Thymus (tissue), 11 donors: ENCODE measurements around the gene NFE2L3. TPM values are rescaled to one million over a fixed set of nuclear protein-coding genes. Genes with fewer than 3 reads are reported as not detected.
A peak's percentile ranks its signal among the peaks of the same experiment; 100 is the strongest.
"Not testable (repeated sequence)": the region's sequence is repeated elsewhere in the genome, so short reads cannot be mapped to it uniquely, and the experiment has no call there.

Experiments
- DNase-seq, 9 donors: peaks; one replicate each; pipeline ENCODE4 v3.0.0-alpha.2; 2013; ENCODE audit warnings: low spot score in 9 of 9, low read depth in 6 of 9, missing footprints in 1 of 9
- H3K27ac ChIP-seq, 2 donors: one replicate each; pipeline ENCODE4 v1.5.1; 2013; ENCODE audit warnings: control low read depth in 1 of 2, low read depth in 1 of 2, low read length in 1 of 2, mild to moderate bottlenecking in 1 of 2, moderate library complexity in 1 of 2
- H3K27me3 ChIP-seq, 2 donors: one replicate each; pipeline ENCODE4 v1.5.1; 2013; ENCODE audit warnings: low read length in 1 of 2; ENCODE audit not compliant: control insufficient read depth in 2 of 2, insufficient read depth in 1 of 2
- H3K36me3 ChIP-seq, 2 donors: one replicate each; pipeline ENCODE4 v1.5.1; 2013; ENCODE audit warnings: low read length in 1 of 2, mild to moderate bottlenecking in 1 of 2, moderate library complexity in 1 of 2; ENCODE audit not compliant: control insufficient read depth in 2 of 2, insufficient read depth in 2 of 2
- H3K4me1 ChIP-seq, 2 donors: one replicate each; pipeline ENCODE4 v1.5.1; 2013; ENCODE audit warnings: low read length in 2 of 2; ENCODE audit not compliant: control insufficient read depth in 2 of 2, insufficient read depth in 2 of 2
- H3K4me3 ChIP-seq, 2 donors: one replicate each; pipeline ENCODE4 v1.5.1; 2013; ENCODE audit warnings: low read length in 2 of 2, control low read depth in 1 of 2, mild to moderate bottlenecking in 1 of 2
- H3K9me3 ChIP-seq, 2 donors: one replicate each; pipeline ENCODE4 v1.5.1; 2013; ENCODE audit warnings: low read length in 1 of 2, mild to moderate bottlenecking in 1 of 2; ENCODE audit not compliant: control insufficient read depth in 2 of 2, insufficient read depth in 1 of 2
- WGBS: extraction: QIAGEN DNeasy Blood & Tissue Kit; methylation state at CpG from one replicate; pipeline ENCODE4 v1.1.7; 2013; 5-methylcytosine and 5-hydroxymethylcytosine counted together
- polyA plus RNA-seq: library from polyadenylated mRNA; stranded (reverse); fragments of 200-250 nt; gene quantifications from one replicate; pipeline ENCODE4 v1.2.3, GENCODE V29; 2013
- total RNA-seq: library from RNA; stranded (reverse); fragments of 120-200 nt; gene quantifications from one replicate; pipeline ENCODE4 v1.2.4, GENCODE V29; 2013
- donor health status: healthy.

NFE2L3 gene
- total and polyA plus RNA-seq, 2 donors, result 12.0 to 39.3 TPM

GRCh38 chr7:26167303-26167934, 15.4 kb downstream of the NFE2L3 start:
- Histone ChIP-seq H3K27me3 (no peaks in the 10 kb centered on the region), H3K27ac (peak overlapping the region in 1 of 2 donors; percentile 74), H3K4me1 (peaks cover 3 to 15% of the 10 kb centered on the region in 2 donors), H3K9me3 (no peaks in the 10 kb centered on the region), H3K4me3 (no peak overlapping the region), H3K36me3 (peaks cover 5 to 9% of the 10 kb centered on the region in 2 donors)
- WGBS, result 77% methylated on average over 3 of the region's 3 CpGs
- peak in 3 of 9 donors; percentile 40 to 68 (median 44) for DNase-seq

- no peaks in the 10 kb centered on the region for H3K27me3 ChIP-seq
- no peaks in the 10 kb centered on the region for H3K9me3 ChIP-seq
- peaks cover 3 to 15% of the 10 kb centered on the region in 2 donors for H3K4me1 ChIP-seq
- 92% methylated on average over 6 of the region's 6 CpGs for WGBS
- no peak for DNase-seq
- H3K27ac ChIP-seq, result no peak overlapping the region
- H3K36me3 ChIP-seq, result peaks cover 5 to 9% of the 10 kb centered on the region in 2 donors
- no peak overlapping the region for H3K4me3 ChIP-seq
These were observed 16.5 kb downstream of the NFE2L3 start for GRCh38 chr7:26168458-26169023.

- WGBS, result 81% methylated on average over 3 of the region's 3 CpGs
These were observed 17.3 kb downstream of the NFE2L3 start for GRCh38 chr7:26169271-26169670.

DNA sequence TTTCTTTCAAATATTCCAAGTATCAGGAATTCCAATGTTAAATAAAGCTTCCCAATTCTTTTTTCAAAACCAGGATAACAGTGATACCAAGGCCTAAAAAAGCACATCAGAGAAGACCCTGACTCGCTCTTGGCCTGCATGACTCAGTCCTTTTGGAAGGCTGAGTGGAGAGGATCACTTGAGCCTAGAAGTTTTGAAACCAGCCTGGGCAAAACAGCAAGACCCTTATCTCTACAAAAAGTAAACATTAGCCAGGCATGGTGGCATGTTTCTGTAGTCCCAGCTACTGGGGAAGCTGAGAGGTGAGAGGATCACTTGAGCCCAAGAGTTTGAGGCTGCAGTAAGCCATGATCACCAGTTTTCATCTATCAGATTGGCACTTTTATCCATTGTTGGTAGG, 18.7 kb downstream of the NFE2L3 start:
- no peak for DNase-seq
- no peaks in the 10 kb centered on the region for H3K9me3 ChIP-seq

More at GRCh38 chr7:26169271-26169670, 17.3 kb downstream of the NFE2L3 start:
- DNase-seq, result no peak
- peaks cover 3 to 15% of the 10 kb centered on the region in 2 donors for H3K4me1 ChIP-seq
- no peaks in the 10 kb centered on the region for H3K9me3 ChIP-seq
- H3K27me3 ChIP-seq, result no peaks in the 10 kb centered on the region
- peaks cover 5 to 9% of the 10 kb centered on the region in 2 donors for H3K36me3 ChIP-seq
- no peak overlapping the region for H3K4me3 ChIP-seq
- H3K27ac ChIP-seq, result no peak overlapping the region

DNA sequence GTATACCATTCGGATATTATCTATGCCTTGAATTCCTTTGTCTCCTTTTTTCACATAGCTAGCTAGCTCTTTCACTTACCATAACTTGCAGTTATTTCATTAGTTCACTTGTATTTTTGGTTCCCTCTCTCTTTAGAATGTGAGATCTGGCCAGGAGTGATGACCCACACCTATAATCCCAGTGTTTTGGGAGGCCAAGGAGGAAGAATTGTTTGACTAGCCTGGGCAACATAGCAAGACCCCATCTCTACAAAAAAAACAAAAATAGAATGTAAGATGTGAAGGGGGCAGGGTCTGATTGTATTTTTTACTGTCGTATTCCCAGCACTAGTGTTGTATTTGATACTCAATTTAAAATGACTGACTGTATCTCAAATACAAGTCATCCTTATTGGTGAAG, 19.6 kb downstream of the NFE2L3 start:
- Histone ChIP-seq H3K9me3 (no peaks in the 10 kb centered on the region), H3K27ac (no peak overlapping the region), H3K4me1 (peaks cover 3 to 8% of the 10 kb centered on the region in 2 donors), H3K27me3 (no peaks in the 10 kb centered on the region), H3K4me3 (no peak overlapping the region), H3K36me3 (peaks cover 5 to 9% of the 10 kb centered on the region in 2 donors)
- no peak for DNase-seq
- over 99% methylated on average over 2 of the region's 2 CpGs for WGBS

More for the DNA sequence above, 18.7 kb downstream of the NFE2L3 start:
- Histone ChIP-seq H3K4me3 (no peak overlapping the region), H3K27me3 (no peaks in the 10 kb centered on the region), H3K27ac (no peak overlapping the region), H3K4me1 (peaks cover 3 to 15% of the 10 kb centered on the region in 2 donors), H3K36me3 (peaks cover 5 to 9% of the 10 kb centered on the region in 2 donors)
- 99% methylated on average over 1 of the region's 1 CpG for WGBS

DNA sequence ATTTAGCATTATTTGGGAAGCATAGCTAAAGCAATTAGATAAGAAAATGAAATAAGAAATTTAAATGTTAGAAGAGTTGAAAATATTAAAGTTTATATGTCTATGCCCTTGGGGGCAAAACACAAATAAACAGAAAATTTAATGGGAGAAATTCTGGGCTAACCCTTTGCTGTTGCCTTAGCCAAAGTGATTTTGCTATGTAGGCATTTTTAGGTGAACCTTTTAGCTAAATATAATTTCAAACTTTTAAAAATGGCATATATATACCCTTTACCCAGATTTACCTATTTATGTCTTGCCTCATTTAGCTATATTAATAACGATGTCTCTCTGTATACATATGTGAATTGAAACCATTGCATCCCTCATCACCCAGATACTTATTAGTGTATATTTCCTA, 20.1 kb downstream of the NFE2L3 start:
- Histone ChIP-seq H3K27ac (no peak overlapping the region), H3K4me3 (no peak overlapping the region), H3K9me3 (no peaks in the 10 kb centered on the region), H3K27me3 (no peaks in the 10 kb centered on the region), H3K4me1 (peaks cover 3% of the 10 kb centered on the region in 2 donors), H3K36me3 (peaks cover 5 to 9% of the 10 kb centered on the region in 2 donors)
- 99% methylated on average over 1 of the region's 1 CpG for WGBS
- no peak for DNase-seq

- not testable (repeated sequence) for DNase-seq, H3K9me3 ChIP-seq
- 100% methylated on average over 2 of the region's 4 CpGs for WGBS
These were observed 23.9 kb downstream of the NFE2L3 start for GRCh38 chr7:26175903-26176302.

DNA sequence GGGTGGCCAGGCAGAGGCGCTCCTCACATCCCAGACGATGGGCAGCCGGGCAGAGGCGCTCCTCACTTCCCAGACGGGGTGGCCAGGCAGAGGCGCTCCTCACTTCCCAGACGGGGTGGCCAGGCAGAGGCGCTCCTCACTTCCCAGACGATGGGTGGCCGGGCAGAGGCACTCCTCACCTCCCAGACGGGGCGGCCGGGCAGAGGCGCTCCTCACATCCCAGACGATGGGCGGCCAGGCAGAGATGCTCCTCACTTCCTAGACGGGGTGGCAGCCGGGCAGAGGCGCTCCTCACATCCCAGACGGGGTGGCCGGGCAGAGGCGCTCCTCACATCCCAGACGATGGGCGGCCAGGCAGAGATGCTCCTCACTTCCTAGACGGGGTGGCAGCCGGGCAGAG, 24.7 kb downstream of the NFE2L3 start:
- H3K36me3 ChIP-seq, H3K27me3 ChIP-seq, DNase-seq, H3K4me1 ChIP-seq, H3K27ac ChIP-seq, H3K4me3 ChIP-seq, H3K9me3 ChIP-seq: not testable (repeated sequence)
- WGBS, result 98% methylated on average over 18 of the region's 26 CpGs

More at GRCh38 chr7:26175903-26176302, 23.9 kb downstream of the NFE2L3 start:
- H3K27me3 ChIP-seq, H3K4me1 ChIP-seq, H3K4me3 ChIP-seq, H3K36me3 ChIP-seq, H3K27ac ChIP-seq: not testable (repeated sequence)

DNA sequence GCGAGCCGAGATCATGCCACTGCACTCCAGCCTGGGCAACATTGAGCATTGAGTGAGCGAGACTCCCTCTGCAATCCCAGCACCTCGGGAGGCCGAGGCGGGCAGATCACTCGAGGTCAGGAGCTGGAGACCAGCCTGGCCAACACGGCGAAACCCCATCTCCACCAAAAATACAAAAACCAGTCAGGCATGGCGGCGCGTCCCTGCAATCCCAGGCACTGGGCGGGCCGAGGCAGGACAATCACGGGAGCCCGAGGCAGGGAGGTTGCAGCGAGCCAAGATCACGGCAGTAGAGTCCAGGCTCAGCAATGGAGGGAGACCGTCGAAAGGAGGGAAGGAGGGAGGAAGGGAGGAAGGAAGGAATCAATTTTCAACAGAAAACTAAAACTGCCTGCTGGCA, 25.3 kb downstream of the NFE2L3 start:
- not testable (repeated sequence) for H3K4me3 ChIP-seq, H3K36me3 ChIP-seq, H3K27ac ChIP-seq, H3K9me3 ChIP-seq, H3K27me3 ChIP-seq, DNase-seq, H3K4me1 ChIP-seq
- 98% methylated on average over 20 of the region's 20 CpGs for WGBS
